GM13976 (cell line): Measurements from ENCODE around the gene RAD51D.

ENCODE experiments used
- DNase-seq: peaks from one replicate; pipeline ENCODE4 v3.0.0; 2012; ENCODE audit warnings: low spot score
- CTCF ChIP-seq: IDR thresholded peaks from 2 replicates; pipeline ENCODE4 v1.5.1; 2012; ENCODE audit warnings: borderline replicate concordance, mild to moderate bottlenecking; ENCODE audit not compliant: insufficient read depth; ENCODE audit errors: extremely low read depth, missing control alignments, control extremely low read depth
- in situ Hi-C: fragments of 300-500 bp; cut with MboI; formaldehyde crosslinking; loops from one replicate; pipeline ENCODE4 v1.12.0; 2022; ENCODE audit warnings: low sequenced_read_pairs, mixed read lengths, inconsistent platforms; ENCODE audit not compliant: unreplicated experiment

Gene RAD51D

GRCh38 chr17:35044181-35044580 is 75.5 kb downstream of the RAD51D start:
- TF ChIP-seq CTCF, result no peak
- in situ Hi-C loops, result no loop called here
- DNase-seq, result no peak
